GM19463 (cell line): ENCODE data around the gene ISCU.

ENCODE experiments used
- ATAC-seq: cut with Tn5 transposase; IDR thresholded peaks from one replicate; pipeline ENCODE4 v1.9.1; 2021; ENCODE audit warnings: mild to moderate bottlenecking, moderate library complexity; ENCODE audit not compliant: unreplicated experiment

The ISCU gene

GRCh38 chr12:108562348-108563135, at the start of gene ISCU:
ISCU (plus strand) TSS chr12:108562596; CDS start chr12:108562623, 27 bp downstream.
- ATAC-seq: peak; percentile 52

DNA sequence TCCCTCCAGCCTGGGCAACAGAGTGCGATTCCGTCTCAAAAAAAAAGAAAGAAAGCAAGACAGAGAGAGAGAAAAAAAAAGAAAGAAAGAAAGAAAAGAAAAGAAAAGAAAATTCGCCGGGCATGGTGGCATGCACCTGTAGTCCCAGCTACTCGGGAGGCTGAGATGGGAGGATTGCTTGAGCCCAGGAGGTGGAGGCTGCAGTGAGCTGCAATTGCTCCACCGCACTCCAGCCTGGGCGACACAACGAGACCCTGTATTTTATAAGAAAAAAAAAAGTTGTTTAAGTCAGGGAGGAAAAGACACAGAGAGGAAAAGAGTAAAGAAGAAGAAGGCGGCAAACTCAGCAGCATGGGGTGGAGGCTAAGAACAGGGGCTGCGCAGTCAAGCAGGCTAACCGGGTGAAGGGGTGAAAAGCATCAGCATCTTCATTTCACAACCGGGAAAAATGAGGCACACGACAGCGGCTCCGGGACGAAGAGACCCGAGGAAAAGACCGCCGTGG, 47.9 kb upstream of the ISCU start:
- peak; percentile 6 for ATAC-seq

DNA sequence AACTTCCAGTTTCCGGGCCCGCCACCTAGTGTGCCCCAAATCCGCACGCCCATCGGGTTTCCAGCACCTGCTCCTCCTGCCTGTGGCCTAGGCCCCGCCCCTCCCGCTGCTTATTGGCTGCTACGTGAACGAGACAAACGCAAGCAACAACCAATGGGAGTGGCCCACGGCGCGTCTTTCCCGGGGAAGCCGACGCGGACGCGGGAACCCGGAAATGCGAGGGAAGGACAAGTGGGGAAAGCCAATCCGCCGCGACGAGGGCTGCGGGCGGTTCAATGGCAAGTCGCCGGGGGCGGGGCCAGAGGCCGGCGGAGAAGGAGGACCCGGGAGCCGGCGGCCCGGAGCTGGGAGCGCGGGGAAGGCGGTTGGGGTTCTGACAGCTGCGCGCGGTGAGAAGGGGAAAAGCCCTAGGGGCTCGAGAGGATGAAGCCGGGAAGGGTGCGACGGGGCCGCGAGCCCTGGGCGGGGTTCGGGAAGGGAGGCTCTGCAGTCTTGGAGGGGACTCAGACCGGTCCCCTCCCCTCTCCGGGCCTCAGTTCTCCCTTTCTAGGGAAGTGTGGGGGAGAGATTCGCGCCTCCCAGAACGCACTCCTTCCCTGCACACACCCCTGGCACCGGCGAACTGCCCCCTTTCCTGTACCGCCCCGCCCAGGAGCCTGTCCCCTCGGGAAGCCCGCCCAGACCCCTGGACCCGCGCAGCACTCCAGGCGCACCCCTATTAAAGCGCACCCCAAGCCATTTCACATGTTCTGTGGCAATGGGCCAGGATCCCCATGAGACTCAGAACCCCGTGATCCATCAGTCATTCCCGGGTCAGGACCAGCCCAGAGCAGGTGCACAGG, 47.2 kb upstream of the ISCU start, which contains the start of gene FICD:
Gene FICD (plus strand): TSS at position 305 of the 842 bp plus-strand sequence. CDS start 1,696 bp downstream, outside the sequence.
- ATAC-seq: peak; percentile 79

DNA sequence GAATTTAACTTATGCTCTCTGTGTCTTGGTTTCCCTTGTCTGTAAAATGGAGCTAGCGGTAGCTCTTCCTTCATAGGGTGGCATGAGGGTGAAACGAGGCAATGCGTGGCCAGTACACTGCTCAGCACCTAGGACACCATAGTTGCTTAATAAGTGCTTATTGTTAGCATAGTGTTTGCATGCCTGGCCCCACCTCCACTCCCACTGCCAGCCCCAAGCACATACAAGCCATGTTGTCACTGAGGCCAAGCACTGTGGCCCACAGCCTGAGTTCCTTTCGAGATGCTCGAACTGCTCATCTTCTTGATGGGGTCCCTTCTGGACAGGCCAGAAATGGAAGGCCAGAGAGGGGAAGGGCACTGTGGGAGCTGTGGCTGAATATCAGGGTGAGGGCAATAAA, 46.5 kb upstream of the ISCU start:
- no peak for ATAC-seq

- ATAC-seq: no peak
Observed at GRCh38 chr12:108516511-108517275, 45.7 kb upstream of the ISCU start.

DNA sequence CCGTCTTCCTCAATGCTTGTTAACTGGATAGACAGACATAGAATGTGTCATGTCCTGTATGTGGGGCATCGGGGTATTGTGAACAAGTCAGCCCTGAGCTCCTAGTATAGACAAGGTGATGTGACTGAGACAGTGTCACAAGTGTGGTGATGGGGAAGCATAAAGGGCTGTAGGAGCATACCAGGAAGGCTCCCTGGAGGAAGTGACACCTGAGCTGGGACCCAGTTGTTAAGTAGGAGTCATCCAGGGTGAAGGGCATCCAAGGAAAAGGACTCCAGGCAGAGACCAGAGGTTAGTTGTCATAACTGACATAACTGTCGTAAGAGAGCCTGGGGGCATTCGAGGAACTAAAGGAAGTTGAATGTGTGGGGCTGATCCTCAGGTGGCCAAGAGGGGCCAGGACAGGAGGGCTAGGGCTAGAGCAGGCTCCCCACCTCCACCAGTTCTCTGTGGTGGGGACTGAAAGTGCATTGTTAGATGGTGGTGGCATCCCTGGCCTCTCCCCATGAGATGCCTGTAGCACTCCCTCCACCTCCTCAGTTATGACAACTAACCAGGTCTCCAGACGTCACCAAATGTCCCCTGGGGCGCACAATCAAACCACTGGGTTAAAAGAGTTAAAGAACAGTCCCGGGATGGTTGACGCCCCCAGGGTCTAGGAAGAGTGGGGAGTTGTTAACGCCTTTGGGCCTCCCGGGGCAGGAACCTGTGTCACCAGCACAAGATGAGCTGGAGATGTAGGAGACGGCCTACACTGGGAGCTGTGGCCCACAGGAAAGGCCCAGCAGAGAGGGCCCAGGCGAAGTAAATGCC, 44.9 kb upstream of the ISCU start:
- ATAC-seq: no peak

DNA sequence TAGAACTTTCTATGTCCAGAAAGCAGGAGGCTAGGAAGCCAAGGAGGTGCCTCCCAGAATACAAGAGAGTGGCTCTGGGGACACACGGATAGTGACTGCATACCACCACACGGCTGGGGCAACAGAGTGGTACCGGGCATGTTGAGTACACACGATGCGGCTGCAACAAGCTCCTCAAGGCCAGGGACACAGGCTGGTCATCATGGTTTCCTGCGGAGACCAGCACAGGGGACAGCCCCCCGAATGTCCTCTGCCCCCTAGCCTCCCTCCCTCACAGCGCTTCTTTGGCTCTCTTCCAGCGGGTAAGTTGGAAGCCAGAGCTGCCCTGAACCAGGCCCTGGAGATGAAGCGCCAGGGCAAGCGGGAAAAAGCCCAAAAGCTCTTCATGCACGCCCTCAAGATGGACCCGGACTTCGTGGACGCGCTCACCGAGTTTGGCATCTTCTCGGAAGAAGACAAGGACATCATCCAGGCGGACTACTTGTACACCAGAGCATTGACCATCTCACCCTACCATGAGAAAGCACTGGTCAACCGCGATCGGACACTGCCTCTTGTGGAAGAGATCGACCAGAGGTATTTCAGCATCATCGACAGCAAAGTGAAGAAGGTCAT, 44.2 kb upstream of the ISCU start:
- no peak for ATAC-seq

DNA sequence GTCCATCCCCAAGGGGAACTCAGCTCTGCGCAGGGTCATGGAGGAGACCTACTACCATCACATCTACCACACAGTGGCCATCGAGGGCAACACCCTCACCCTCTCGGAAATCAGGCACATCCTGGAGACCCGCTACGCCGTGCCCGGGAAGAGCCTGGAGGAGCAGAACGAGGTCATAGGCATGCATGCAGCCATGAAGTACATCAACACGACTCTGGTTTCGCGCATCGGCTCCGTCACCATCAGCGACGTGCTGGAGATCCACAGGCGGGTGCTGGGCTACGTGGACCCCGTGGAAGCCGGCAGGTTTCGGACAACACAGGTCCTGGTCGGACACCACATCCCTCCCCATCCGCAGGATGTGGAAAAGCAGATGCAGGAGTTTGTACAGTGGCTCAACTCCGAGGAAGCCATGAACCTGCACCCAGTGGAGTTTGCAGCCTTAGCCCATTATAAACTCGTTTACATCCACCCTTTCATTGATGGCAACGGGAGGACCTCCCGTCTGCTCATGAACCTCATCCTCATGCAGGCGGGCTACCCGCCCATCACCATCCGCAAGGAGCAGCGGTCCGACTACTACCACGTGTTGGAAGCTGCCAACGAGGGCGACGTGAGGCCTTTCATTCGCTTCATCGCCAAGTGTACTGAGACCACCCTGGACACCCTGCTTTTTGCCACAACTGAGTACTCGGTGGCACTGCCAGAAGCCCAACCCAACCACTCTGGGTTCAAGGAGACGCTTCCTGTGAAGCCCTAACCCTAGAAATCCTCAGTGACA, 43.5 kb upstream of the ISCU start:
- no peak for ATAC-seq

DNA sequence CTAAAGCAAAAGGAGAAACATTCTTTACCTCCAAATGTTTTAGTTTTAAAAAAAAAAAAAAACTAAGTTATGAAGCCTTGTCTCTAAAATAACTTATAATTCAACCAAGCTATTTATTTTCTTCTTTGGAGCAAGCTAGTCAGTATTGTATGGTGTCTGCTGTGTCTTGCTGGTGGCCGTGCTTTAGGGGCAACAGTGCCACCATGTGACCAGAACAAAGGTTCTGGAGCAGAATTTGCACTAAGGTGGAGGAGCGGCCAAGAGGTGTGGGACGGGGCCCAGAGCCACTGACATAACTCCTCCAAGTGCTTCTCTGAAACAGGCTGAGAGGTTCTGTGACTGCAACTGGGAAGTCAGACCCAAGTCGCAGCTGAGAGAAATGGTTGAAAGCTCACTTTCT, 42.8 kb upstream of the ISCU start:
- ATAC-seq: no peak

DNA sequence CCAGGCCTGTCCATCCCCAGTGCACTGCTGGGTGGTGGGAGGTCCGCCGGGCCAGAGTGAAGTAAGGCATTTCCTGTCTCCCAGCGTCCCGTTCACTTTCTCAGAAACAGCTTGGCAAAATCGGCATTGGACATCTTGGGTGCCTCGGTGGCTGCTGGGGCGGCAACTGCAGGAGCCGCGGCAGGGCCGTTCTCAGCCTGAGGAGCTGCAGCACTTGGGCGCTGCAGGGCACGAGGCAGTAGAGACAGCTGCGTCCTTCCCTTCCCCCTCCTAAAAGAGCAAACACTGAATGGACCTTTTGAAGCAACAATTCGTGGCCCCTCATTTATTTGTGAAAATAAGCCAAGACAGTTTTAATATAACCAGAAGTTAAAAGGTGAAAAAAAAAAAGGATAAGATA, 39.0 kb upstream of the ISCU start:
- no peak for ATAC-seq

DNA sequence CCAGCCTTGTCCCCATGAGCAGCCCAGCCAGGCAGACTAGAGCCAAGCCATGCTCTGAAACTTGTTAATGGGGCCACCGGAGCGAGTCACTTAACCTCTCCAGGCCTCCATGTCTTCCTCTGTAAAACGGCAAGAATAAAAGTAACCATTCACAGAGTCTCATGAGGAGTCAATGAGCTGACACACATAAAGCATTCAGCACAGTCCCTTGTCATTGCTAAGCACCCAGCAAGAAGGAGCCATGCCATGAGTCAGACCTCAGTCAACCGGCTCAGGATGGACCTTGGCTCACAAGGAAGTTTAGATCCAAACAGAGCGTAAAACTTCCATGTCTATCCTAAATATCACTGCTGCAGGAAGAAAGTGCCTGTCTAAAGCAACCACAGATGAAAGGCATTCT, 36.7 kb upstream of the ISCU start:
- ATAC-seq: no peak

DNA sequence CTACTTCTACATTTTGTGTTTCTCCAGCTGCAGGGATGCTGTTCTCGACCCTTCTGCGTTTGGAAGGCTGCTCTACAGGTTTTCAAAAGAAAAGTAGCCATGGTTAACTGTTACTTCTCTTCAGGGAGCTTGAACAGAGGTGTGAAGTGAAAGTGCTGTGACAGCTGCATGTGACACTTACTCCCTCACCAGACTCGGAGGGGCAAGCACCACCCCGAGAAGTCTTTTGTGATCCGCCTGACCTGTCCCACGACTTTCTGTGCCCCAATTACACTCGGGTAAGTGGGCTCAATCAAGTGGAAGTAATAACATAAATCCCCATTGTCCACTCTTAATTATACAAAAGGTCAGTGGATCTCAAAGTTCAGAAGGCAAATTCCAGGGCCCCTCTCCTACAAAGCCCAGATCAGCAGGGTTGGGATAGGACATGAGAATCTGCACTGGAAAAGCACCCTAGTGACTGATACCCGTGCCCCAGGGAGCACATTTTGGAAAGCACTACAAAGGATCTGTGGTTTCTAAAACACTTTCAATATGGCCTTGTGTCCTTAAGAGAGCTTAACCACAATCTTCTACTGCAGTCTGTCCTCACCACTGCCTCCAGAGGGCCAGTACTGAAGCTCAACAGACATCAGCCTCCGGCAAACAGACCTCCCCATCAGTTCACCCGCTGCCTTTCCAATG, 35.8 kb upstream of the ISCU start:
- no peak for ATAC-seq

DNA sequence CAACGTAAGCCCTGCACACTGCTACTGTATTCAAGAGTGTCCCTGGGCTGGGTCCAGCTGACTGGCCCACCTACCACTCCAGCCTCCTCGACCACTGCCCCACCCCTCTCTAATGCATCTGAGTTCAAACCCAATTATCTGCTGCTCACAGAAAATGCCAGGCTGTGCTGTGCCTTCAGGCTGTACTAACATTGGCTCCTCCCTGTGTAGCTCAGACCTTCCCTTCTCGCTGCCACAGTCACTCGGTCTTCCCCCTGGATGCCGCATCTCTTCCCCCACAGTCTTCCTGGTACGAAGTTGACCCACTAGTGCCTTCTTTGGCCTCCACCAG, 35.3 kb upstream of the ISCU start:
- ATAC-seq: no peak

- no peak for ATAC-seq
Observed at GRCh38 chr12:108530161-108530560, 32.2 kb upstream of the ISCU start.

DNA sequence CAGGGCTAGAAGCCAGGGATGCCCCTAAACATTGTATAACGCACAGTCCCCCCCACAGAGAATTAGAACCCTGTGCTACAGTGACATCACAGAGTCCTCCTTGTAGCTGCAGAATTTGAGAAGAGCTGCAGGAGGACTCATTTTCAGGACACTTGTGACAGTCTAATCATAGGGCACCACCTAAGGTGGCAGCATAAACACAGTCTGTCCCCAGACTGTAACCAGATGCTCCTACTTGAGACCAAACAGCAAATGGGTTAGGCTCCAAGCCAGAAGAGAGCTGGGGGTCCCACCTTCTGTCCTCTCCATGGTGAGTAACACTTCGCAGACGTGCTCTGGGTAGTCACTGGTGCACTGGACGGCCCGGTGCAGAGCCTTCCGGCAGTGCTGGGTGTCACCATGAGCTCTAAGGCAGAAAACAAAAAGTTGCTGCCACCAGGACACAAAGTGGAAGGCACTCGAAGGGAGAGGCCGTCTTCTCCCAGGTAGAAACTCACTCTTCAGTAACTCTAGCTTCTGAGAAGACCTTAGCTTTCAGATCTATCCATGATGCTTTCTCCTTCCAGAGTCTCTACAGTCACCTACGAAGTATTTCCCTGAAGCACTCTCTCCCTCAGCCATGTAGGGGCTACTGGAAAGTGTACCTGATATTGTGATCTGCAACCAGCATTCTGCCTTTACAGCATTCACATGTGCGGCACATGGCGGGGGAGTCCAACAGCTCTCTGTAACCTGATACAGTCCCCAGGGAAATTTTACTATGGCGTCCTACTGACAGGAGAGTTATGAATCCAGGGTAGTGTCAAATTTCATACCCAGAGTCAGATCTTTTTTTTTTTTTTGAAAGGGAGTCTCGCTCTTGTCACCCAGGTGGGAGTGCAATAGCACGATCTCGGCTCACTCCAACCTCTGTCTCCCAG, 30.2 kb upstream of the ISCU start:
- no peak for ATAC-seq

DNA sequence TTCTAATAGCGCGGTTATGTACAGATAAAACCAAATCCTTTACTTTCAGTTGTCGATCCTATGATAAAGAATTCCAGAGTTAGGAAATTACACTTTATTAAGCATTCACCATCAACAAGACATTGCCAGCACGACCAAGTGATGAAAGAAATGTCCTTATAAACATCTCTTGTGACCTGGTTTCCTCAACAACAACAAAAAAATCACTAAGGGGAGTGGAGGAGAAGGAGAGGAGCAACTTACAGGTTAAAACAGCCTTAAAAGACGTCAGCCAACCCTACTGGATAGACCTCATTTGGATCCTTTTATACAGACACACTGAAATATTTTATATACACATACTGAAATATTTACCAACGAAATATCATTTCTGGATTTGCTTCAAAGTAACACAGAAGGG, 24.2 kb upstream of the ISCU start:
- no peak for ATAC-seq

DNA sequence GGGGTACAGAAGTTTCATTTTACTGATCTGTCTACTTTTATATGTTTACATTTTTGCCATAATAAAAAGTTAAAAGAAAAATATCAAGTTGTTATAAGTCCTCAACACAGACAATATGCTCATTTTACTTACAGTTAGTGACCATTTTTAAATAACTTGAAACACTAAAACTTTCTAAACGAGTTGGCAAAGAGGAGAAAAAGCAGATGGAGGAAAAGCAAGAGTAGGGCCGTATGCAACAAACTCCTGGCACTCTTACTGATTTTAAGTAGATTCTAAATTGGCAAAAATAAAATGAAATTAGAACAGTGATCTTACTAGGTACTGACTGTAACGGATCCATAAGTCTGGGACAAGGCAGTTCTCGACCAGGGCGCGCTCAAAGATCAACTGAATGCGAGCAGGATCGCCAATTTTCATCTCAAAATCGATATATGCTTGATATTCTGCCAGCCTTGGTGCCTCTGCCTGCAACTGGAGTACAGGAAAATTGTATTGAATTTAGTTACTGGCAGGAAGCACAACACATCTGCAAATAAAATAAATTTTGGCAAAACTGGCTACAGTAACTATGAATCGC, 23.7 kb upstream of the ISCU start:
- ATAC-seq: no peak
